Right lung (tissue), 10 donors: Measurements from ENCODE around the gene CAMK2N1. TPM values are rescaled to one million over a fixed set of nuclear protein-coding genes. Genes with fewer than 3 reads are reported as not detected.
"Not testable (repeated sequence)": the region's sequence is repeated elsewhere in the genome, so short reads cannot be mapped to it uniquely, and the experiment has no call there.

ENCODE experiments used
- DNase-seq, 2 donors: peaks; one replicate each; pipeline ENCODE4 v3.0.0-alpha.2; 2013
- long read RNA-seq, 8 donors: transcript quantifications; one replicate each; lab custom pipeline, GENCODE V29; 2026
- polyA plus RNA-seq, 5 donors: library from polyadenylated mRNA; unstranded; fragments of 120-200 nt; gene quantifications; one replicate each; pipeline versions ENCODE4 v1.2.1 to v1.2.3, GENCODE V29; 2013; ENCODE audit warnings: inconsistent platforms in 1 of 5, low replicate concordance in 1 of 5; ENCODE audit not compliant: insufficient read length in 5 of 5, insufficient read depth in 1 of 5

The CAMK2N1 gene
- polyA plus RNA-seq: 10 to 100 TPM; 52.4 to 80.9 (median 70.7) TPM
- long read RNA-seq, donor 1, transcript CAMK2N1-201 (2 exons, 2,336 nt): major isoform, 71 of 72 reads
- long read RNA-seq, donor 1, partial matches to known transcripts: 0 of 72 reads
- long read RNA-seq, donor 1, other reads (novel, unspliced or antisense): 0 of 72 reads
- long read RNA-seq, donor 2, transcript CAMK2N1-201 (2 exons, 2,336 nt): major isoform, 40 of 40 reads
- long read RNA-seq, donor 2, partial matches to known transcripts: 0 of 40 reads
- long read RNA-seq, donor 2, other reads (novel, unspliced or antisense): 0 of 40 reads
- long read RNA-seq, donor 3, transcript CAMK2N1-201 (2 exons, 2,336 nt): major isoform, 60 of 63 reads
- long read RNA-seq, donor 3, partial matches to known transcripts: 0 of 63 reads
- long read RNA-seq, donor 3, other reads (novel, unspliced or antisense): 0 of 63 reads
- long read RNA-seq, donor 4, transcript CAMK2N1-201 (2 exons, 2,336 nt): major isoform, 44 of 86 reads
- long read RNA-seq, donor 4, partial matches to known transcripts: 40 of 86 reads
- long read RNA-seq, donor 4, other reads (novel, unspliced or antisense): 0 of 86 reads
- long read RNA-seq, donor 5, transcript CAMK2N1-202 (2 exons, 812 nt): minor isoform, 6 of 90 reads
- long read RNA-seq, donor 5, transcript CAMK2N1-201 (2 exons, 2,336 nt): major isoform, 84 of 90 reads
- long read RNA-seq, donor 5, partial matches to known transcripts: 0 of 90 reads
- long read RNA-seq, donor 5, other reads (novel, unspliced or antisense): 0 of 90 reads
- long read RNA-seq, donor 6, transcript CAMK2N1-202 (2 exons, 812 nt): minor isoform, 5 of 105 reads
- long read RNA-seq, donor 6, transcript CAMK2N1-201 (2 exons, 2,336 nt): major isoform, 79 of 105 reads
- long read RNA-seq, donor 6, partial matches to known transcripts: 21 of 105 reads
- long read RNA-seq, donor 6, other reads (novel, unspliced or antisense): 0 of 105 reads
- long read RNA-seq, donor 7, transcript CAMK2N1-201 (2 exons, 2,336 nt): major isoform, 60 of 63 reads
- long read RNA-seq, donor 7, partial matches to known transcripts: 0 of 63 reads
- long read RNA-seq, donor 7, other reads (novel, unspliced or antisense): 0 of 63 reads
- long read RNA-seq, donor 8, transcript CAMK2N1-201 (2 exons, 2,336 nt): major isoform, 29 of 29 reads
- long read RNA-seq, donor 8, partial matches to known transcripts: 0 of 29 reads
- long read RNA-seq, donor 8, other reads (novel, unspliced or antisense): 0 of 29 reads

DNA sequence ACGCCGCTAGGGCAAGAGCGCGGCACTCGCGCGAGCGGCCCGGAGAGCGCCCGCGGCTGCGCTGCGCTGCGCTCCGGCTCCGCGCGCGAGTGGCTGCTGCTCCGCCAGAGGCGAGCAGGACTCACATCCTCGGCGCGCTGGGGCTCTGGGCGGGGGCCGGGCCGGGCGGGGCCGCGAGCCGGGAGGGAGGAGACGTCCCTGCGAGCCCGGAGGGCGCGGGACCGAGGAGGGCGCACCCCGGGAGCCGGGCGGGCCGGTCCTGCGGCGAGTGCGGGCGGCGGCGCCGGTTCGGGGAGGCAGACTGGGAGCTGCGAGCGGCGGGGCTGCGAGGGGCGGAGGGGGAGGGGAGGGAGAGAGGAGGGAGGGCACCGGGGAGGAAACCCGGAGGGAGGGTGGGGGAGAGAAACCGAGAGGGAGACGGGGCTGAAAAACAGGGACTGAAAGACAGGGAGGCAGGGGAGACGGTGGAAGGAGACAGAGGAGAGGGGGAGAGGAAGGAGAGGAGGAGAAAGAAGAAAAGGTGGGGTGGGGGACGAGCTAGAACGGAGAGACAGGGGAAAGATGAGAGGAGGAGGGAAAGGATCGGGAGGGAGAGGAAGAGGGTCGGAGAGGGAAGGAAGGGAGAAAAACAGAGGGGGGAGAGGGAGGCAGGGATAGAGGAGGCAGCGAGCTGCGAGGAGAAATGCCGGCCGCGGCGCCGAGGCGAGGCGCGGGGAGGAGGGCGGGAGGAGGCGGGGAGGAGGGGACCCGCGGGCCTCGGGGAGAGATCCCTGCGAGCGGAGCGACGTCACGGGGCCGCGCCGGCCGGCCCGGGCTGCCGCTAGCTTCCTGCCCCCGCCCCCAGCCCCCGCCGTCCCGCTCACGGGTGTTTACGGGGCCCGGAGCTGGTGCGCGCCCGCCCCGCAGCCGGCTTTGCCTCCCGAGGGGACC lies at the start of gene CAMK2N1:
CAMK2N1 (minus strand) TSS at position 684 of the 930 bp plus-strand sequence. CDS start 831 bp downstream, outside the sequence.
- peak in 1 of 2 donors; percentile 70 for DNase-seq

- no peak for DNase-seq
Measured at GRCh38 chr1:20534659-20535417, 48.8 kb upstream of the CAMK2N1 start.

DNA sequence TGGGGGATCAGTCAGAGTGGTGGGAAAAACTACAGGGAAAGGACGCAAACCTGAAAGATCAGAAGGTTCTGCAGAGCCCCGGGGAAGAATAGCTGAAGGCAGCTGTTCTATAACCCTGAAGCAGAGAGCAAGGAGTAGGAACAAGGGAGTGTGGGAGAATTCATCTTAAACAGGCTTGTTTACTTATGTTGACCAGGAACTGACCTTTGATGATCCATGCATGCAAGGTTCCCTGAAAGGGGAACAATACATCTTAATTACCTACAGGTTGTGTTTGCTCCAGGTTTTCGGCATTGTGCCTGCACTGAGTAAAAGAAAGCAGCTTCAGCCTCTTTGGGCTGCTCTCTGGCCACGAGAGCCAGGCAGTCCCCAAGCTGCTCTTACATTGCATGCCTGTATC lies 47.6 kb upstream of the CAMK2N1 start:
- DNase-seq: no peak

DNA sequence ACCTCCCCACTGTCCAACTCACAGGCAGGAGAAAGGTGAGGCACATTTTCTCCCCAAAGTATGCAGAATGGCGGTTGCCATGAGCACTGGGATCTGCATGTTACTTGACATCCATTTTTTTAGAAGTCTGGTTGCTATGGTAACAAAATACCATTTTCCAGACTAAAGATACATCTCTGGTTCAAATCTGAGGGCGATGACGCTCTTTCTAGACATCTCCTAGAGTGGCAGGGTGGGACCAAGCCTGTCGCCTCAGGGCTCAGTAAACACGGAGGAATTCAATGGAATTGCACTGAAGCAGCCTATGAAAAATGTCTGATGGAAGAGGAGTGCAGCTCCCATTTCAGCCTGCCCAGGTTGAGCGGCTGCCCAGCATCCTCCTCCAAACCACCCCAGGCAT lies 44.9 kb upstream of the CAMK2N1 start:
- no peak for DNase-seq

- no peak for DNase-seq
Measured at GRCh38 chr1:20530306-20530705, 44.3 kb upstream of the CAMK2N1 start.

DNA sequence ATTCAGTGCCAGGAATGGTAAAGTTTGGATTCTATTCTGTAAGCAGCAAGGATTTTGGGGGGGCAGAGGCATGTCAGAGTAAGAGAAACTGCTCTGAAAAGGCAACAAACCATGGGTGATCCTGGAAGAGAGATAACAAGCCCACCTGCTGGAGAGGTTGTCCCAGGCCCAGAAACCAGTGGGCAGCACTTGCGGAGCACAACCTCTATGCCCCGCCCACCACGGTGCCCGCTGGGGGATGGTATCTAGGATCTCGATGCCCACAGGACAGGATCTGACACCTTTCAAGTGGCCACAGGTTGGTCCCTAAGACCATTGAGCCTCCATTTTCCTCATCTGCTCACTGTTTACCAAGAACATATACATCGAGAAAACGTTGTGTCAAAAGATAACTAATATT lies 42.2 kb upstream of the CAMK2N1 start:
- no peak for DNase-seq

- no peak for DNase-seq
Measured at GRCh38 chr1:20526267-20526666, 40.3 kb upstream of the CAMK2N1 start.

DNA sequence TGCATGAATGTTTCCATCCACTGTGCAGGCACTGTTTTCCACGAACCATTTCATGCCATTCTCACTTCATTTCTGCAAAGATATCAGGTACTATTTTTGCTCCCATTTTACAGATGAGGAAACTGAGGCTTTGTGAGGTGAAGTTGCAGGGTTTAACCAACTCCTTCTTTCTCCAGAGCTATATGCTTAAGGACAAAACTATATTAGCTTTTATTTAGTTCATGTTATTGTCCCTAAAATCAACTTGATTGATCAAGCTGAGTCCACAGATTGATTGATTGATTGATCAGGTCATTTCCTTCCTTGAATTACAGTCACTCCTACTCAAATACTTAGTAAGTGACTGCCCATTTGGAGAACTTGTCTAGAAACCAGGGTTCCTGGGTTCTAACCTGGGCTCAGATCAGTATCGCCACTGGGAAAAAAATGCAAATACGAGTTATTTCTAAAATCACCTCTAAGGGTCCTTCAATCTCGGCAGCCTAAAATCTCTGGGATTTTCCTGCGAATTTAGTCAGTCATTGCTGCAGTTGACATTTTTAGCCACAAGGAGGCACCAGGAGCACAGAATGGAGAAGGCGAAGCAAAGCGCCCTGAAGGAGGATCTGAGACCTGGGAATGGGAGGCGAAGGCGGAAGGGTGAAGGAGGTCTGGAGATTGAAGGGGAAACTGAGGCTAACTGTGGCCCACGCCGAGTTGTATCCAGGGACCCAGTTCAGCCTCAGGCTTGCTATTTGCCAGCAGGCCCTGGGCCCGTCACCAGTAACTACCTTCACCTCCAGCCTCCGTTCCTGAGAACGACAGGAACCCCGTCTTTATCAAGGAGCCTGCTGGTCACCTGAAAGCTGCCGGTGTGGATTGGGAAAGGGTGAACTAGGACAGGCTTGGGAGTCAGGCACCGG lies 36.2 kb upstream of the CAMK2N1 start:
- peak; percentile 59 to 73 for DNase-seq

GRCh38 chr1:20519609-20520262 lies 33.7 kb upstream of the CAMK2N1 start:
- not testable (repeated sequence) for DNase-seq

DNA sequence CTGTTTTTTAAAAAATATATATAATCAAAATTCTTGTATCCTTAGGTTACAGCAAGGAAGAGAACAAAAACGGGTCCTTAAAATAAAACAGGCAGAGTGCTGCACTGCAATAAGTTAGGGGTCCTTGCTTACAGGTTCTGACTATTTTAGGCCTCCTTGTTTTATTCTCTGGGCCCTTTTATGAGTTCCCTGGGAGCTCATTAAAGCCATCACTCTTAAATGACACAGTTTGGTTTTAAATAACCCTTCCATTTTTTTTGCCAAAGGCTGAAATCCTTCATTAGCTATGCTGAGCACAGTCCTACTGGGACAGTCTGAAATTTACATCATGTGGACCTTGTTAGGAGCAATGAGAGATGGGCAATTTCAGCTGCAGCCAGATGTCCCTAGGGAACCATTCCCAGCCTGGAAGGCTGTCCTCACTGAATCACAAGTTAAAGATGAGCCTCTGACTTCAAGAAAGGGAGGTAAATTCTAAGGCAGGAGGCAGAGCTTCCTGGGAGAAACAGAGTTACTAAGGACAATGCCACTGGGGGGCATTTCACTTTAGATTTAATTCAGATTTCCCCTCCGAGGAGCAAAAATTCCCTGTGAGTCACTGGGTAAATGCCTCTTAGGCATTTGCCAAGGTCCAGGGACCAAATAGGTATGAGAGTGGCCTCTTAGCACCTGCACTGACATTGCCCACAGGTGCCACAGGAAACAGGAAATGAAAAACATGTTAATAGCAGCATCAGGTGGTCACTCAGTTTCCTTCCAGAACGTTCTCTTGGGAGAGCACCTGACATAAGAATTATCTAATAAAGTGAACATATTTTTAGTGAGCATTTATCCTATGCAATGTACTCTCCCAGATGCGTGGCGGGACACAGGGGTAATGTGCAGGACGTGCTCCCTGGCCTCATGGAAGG lies 25.8 kb upstream of the CAMK2N1 start:
- no peak for DNase-seq

- DNase-seq: no peak
Measured at GRCh38 chr1:20508411-20508771, 22.4 kb upstream of the CAMK2N1 start.

GRCh38 chr1:20507564-20508410 lies 21.8 kb upstream of the CAMK2N1 start, which contains the start of gene MUL1:
Gene MUL1, minus strand, starts transcription at chr1:20508151. Its CDS starts 127 bp downstream, at chr1:20508024.
- peak; percentile 93 to 94 for DNase-seq

DNA sequence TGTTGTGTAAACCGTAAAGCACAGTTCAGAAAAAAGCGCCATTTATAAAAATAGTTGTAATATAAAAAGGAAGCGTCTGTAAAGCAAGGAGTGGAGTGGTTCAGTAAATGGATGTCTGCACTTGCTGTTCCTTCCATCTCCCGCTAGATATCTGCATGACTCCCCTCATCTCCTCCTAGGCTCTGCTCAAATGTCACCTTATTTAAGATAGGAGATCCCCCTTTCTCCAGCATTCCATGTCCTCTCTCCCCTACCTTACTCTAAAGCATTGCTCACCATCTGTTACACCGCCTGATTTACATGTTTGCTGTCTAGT lies 21.2 kb upstream of the CAMK2N1 start:
- DNase-seq: no peak

GRCh38 chr1:20505488-20505887 lies 19.5 kb upstream of the CAMK2N1 start:
- DNase-seq: no peak

- no peak for DNase-seq
Measured at GRCh38 chr1:20500716-20501115, 14.7 kb upstream of the CAMK2N1 start.

GRCh38 chr1:20499718-20500117 lies 13.7 kb upstream of the CAMK2N1 start:
- no peak for DNase-seq
